ENCODE measurements around the gene PDE9A. TPM values are rescaled to one million over a fixed set of nuclear protein-coding genes. Genes with fewer than 3 reads are reported as not detected.

PDE9A gene
- total RNA-seq, 1 experiment from 2014 or later: 31.9 TPM

DNA sequence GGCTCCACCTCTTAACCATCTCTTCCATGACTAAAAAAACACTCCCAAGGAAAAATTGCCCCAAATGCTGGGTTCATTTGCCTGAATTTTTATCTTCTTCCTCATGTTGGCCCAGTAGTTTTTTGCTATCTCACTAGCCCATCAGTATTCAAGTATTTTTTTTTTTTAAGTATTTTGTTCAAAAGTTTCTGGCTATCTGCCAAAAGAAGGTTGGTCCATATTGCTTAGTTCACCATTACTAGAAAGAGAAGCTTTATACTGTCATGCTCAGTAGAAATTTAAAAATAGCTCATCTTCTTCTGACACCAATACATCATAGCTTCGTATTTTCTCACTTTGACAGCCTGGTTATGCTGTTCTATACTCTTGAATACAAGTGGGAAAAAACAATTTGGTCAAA is 41.0 kb upstream of the PDE9A start:
- Histone ChIP-seq H3K9ac (ENCODE audit: extremely low read depth, insufficient read length, low read length) (no peak overlapping the region), H3K79me1 (ENCODE audit: insufficient read depth, low read depth, low read length, poor library complexity, severe bottlenecking) (no peaks in the 10 kb centered on the region), H3K79me2 (ENCODE audit: insufficient read depth, low read length) (no peaks in the 10 kb centered on the region), H2AK5ac (ENCODE audit: insufficient read length, low read length) (no peak overlapping the region), H2BK120ac (ENCODE audit: low read depth, low read length, poor library complexity, severe bottlenecking) (no peak overlapping the region), H2BK12ac (ENCODE audit: insufficient read length, low read depth, low read length) (no peak overlapping the region), H2BK5ac (ENCODE audit: insufficient read length, low read length) (no peak overlapping the region), H4K5ac (ENCODE audit: insufficient read length, low read depth, low read length) (no peak overlapping the region), H3K14ac (ENCODE audit: insufficient read depth, low read length) (no peak overlapping the region), H2AFZ (ENCODE audit: low read length) (no peak overlapping the region), H3K23me2 (ENCODE audit: insufficient read length, low read depth, low read length, poor library complexity, severe bottlenecking) (no peaks in the 10 kb centered on the region), H3T11ph (ENCODE audit: low read length) (no peak overlapping the region), H3K4ac (ENCODE audit: low read depth, low read length) (no peak overlapping the region), H4K20me1 (ENCODE audit: control insufficient read depth, insufficient read depth, insufficient read length) (peaks cover 3% of the 10 kb centered on the region), H4K8ac (replicated peaks; ENCODE audit: insufficient read length, low read depth, low read length) (no peak overlapping the region), H3K4me1 (ENCODE audit: insufficient read depth, low read length) (no peaks in the 10 kb centered on the region), H3K9me3 (ENCODE audit: control insufficient read depth, low read depth, low read length) (no peaks in the 10 kb centered on the region), H3K4me2 (ENCODE audit: insufficient read depth, insufficient read length, low read length) (no peak overlapping the region), H4K91ac (ENCODE audit: insufficient read length, low read depth, low read length) (no peak overlapping the region), H3K56ac (ENCODE audit: insufficient read length, low read depth, low read length) (no peak overlapping the region), H2BK20ac (ENCODE audit: low read depth, low read length, poor library complexity, severe bottlenecking) (no peak overlapping the region), H3K23ac (ENCODE audit: insufficient read length, low read depth, low read length) (no peak overlapping the region), H3K27ac (ENCODE audit: insufficient read length, low read depth, low read length) (no peak overlapping the region), H2BK15ac (ENCODE audit: low read depth, low read length) (no peak overlapping the region), H3K27me3 (ENCODE audit: insufficient read depth, low read length) (no peaks in the 10 kb centered on the region), H3K18ac (ENCODE audit: insufficient read length, low read depth, low read length) (no peak overlapping the region)
- TF ChIP-seq, protein P1, sequence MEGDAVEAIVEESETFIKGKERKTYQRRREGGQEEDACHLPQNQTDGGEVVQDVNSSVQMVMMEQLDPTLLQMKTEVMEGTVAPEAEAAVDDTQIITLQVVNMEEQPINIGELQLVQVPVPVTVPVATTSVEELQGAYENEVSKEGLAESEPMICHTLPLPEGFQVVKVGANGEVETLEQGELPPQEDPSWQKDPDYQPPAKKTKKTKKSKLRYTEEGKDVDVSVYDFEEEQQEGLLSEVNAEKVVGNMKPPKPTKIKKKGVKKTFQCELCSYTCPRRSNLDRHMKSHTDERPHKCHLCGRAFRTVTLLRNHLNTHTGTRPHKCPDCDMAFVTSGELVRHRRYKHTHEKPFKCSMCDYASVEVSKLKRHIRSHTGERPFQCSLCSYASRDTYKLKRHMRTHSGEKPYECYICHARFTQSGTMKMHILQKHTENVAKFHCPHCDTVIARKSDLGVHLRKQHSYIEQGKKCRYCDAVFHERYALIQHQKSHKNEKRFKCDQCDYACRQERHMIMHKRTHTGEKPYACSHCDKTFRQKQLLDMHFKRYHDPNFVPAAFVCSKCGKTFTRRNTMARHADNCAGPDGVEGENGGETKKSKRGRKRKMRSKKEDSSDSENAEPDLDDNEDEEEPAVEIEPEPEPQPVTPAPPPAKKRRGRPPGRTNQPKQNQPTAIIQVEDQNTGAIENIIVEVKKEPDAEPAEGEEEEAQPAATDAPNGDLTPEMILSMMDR (conservative IDR thresholded peaks at IDR 0.05): no peak
- H3K27me3 Mint-ChIP-seq (ENCODE audit: low read depth): peaks cover 24% of the 10 kb centered on the region
- H3K4me3 Mint-ChIP-seq: no peak overlapping the region
- peaks cover 0 to 2% (median 0%) of the 10 kb centered on the region in 3 experiments; a peak in 2 of 7 replicates for H3K36me3 Mint-ChIP-seq (ENCODE audit: insufficient read depth in 1 of 3, low read depth in 3 of 3)
- no peak for DNase-seq
- WGBS (ENCODE audit: extremely low coverage, insufficient read length, low lambda C conversion rate): no CpG with 5 or more reads among the region's 1 CpG
- 0 out of 4 replicates have a peak, but pooled peaks cover 0 to 2% of the 10 kb centered on the region in 2 experiments for H3K4me1 Mint-ChIP-seq
- H3K27ac Mint-ChIP-seq: no peak overlapping the region
- H3K9me3 Mint-ChIP-seq: peaks cover 2 to 5% of the 10 kb centered on the region in 2 experiments; a peak in 4 of 5 replicates
